SU-DHL-6 (cell line): ENCODE data around the gene CDK14.

ENCODE experiments used
- H2AFZ ChIP-seq: fragments of 200-600 bp; sonication (generic); 2 replicates; pipeline ENCODE4 v1.6.1; 2014; ENCODE audit warnings: low read depth, mild to moderate bottlenecking, moderate library complexity, mixed read lengths, antibody characterized with exemption, low read length; ENCODE audit not compliant: severe bottlenecking
- H3F3A ChIP-seq: fragments of 200-600 bp; shearing (Covaris generic); 2 replicates; pipeline ENCODE4 v1.6.0; 2016; ENCODE audit warnings: antibody characterized with exemption, mild to moderate bottlenecking; ENCODE audit not compliant: insufficient read depth
- H3K27ac ChIP-seq: fragments of 200-600 bp; sonication (generic); 2 replicates; pipeline ENCODE4 v1.5.1; 2016; ENCODE audit warnings: low read depth, mild to moderate bottlenecking, low read length, moderate library complexity, mixed read lengths
- H3K27me3 ChIP-seq: fragments of 200-600 bp; sonication (generic), shearing (Covaris generic); 2 replicates; pipeline ENCODE4 v1.6.0; 2014; ENCODE audit warnings: mild to moderate bottlenecking, low read length
- H3K36me3 ChIP-seq: fragments of 200-600 bp; sonication (generic); 2 replicates; pipeline ENCODE4 v1.6.1; 2014; ENCODE audit warnings: mild to moderate bottlenecking, low read length, mixed read lengths
- H3K4me2 ChIP-seq: fragments of 300-600, 200-600 bp; shearing (Covaris generic), sonication (generic); 2 replicates; pipeline ENCODE4 v1.6.0; 2014; ENCODE audit warnings: low read length, low read depth, mild to moderate bottlenecking; ENCODE audit not compliant: poor library complexity, severe bottlenecking
- H3K4me3 ChIP-seq: fragments of 200-600 bp; sonication (generic); 2 replicates; pipeline ENCODE4 v1.5.1; 2014; ENCODE audit warnings: antibody characterized with exemption, low read length, mild to moderate bottlenecking, mixed read lengths; ENCODE audit not compliant: insufficient read depth, poor library complexity, severe bottlenecking
- H3K79me2 ChIP-seq: fragments of 200-600 bp; sonication (generic); 2 replicates; pipeline ENCODE4 v1.6.1; 2014; ENCODE audit warnings: mild to moderate bottlenecking, low read length, moderate library complexity; ENCODE audit not compliant: insufficient read depth
- H3K9ac ChIP-seq: fragments of 200-600 bp; sonication (generic); 2 replicates; pipeline ENCODE4 v1.7.0; 2014; ENCODE audit warnings: mild to moderate bottlenecking, low read length
- H3K9me2 ChIP-seq: fragments of 200-600 bp; sonication (generic); replicated peaks from 2 replicates; pipeline ENCODE4 v1.6.1; 2014; ENCODE audit warnings: low read length; ENCODE audit not compliant: insufficient read depth
- H3K9me3 ChIP-seq: fragments of 200-600 bp; sonication (generic); 2 replicates; pipeline ENCODE4 v1.6.1; 2014; ENCODE audit warnings: low read length, mixed read lengths; ENCODE audit not compliant: insufficient read depth
- H4K20me1 ChIP-seq: fragments of 200-600 bp; sonication (generic); 2 replicates; pipeline ENCODE4 v1.6.1; 2014; ENCODE audit warnings: low read depth, mild to moderate bottlenecking, antibody characterized with exemption, low read length, moderate library complexity, mixed read lengths
- CTCF ChIP-seq: fragments of 200-600 bp; sonication (generic); IDR thresholded peaks from one replicate; pipeline ENCODE4 v1.5.1; 2017; ENCODE audit warnings: antibody characterized with exemption, mild to moderate bottlenecking, low read length, moderate library complexity; ENCODE audit not compliant: insufficient read depth, poor library complexity, severe bottlenecking
- EZH2phosphoT487 ChIP-seq: fragments of 200-600 bp; sonication (generic), shearing (Covaris generic); conservative IDR thresholded peaks from 2 replicates; pipeline ENCODE4 v1.6.1; 2018; ENCODE audit warnings: mild to moderate bottlenecking, antibody characterized with exemption, low read length, moderate library complexity, mixed read lengths

Gene CDK14

GRCh38 chr7:91088156-91088555, 492.0 kb downstream of the CDK14 start:
- Histone ChIP-seq H3K27ac (no peak overlapping the region), H3K27me3 (no peaks in the 10 kb centered on the region), H3F3A (peaks cover 9% of the 10 kb centered on the region), H3K9me3 (no peaks in the 10 kb centered on the region), H3K4me2 (no peak overlapping the region), H3K79me2 (no peaks in the 10 kb centered on the region), H4K20me1 (peaks cover 6% of the 10 kb centered on the region; the same call in 1 of the 2 replicates), H3K4me3 (no peak overlapping the region), H3K9me2 (no peaks in the 10 kb centered on the region), H3K9ac (no peak overlapping the region), H2AFZ (no peak overlapping the region), H3K36me3 (peaks cover 3% of the 10 kb centered on the region; the same call in 1 of the 2 replicates)
- no peak for TF ChIP-seq EZH2phosphoT487
- no peak for TF ChIP-seq CTCF

- Histone ChIP-seq H3K36me3 (peaks cover 4% of the 10 kb centered on the region; the same call in 1 of the 2 replicates), H3F3A (peaks cover 9% of the 10 kb centered on the region), H3K27ac (no peak overlapping the region), H4K20me1 (peaks cover 6% of the 10 kb centered on the region; the same call in 1 of the 2 replicates), H3K9me2 (no peaks in the 10 kb centered on the region), H3K4me2 (no peak overlapping the region), H3K9ac (no peak overlapping the region), H2AFZ (no peak overlapping the region), H3K27me3 (no peaks in the 10 kb centered on the region), H3K4me3 (no peak overlapping the region), H3K9me3 (no peaks in the 10 kb centered on the region), H3K79me2 (no peaks in the 10 kb centered on the region)
- TF ChIP-seq EZH2phosphoT487: no peak
These were observed 492.6 kb downstream of the CDK14 start for GRCh38 chr7:91088691-91089090.

- Histone ChIP-seq H3K9me2 (no peaks in the 10 kb centered on the region), H3K36me3 (peaks cover 4% of the 10 kb centered on the region; the same call in 1 of the 2 replicates), H3K9ac (no peak overlapping the region), H3K4me2 (peak overlapping the region; percentile 31), H3K9me3 (no peaks in the 10 kb centered on the region), H3K4me3 (no peak overlapping the region), H2AFZ (no peak overlapping the region), H3K79me2 (no peaks in the 10 kb centered on the region), H3K27me3 (no peaks in the 10 kb centered on the region), H3K27ac (no peak overlapping the region), H3F3A (peaks cover 9% of the 10 kb centered on the region), H4K20me1 (peaks cover 6% of the 10 kb centered on the region; the same call in 1 of the 2 replicates)
- TF ChIP-seq CTCF: peak; percentile 99
- TF ChIP-seq EZH2phosphoT487: no peak
These were observed 493.4 kb downstream of the CDK14 start for GRCh38 chr7:91089382-91089963.

GRCh38 chr7:91090684-91091083, 494.6 kb downstream of the CDK14 start:
- H3K27me3 ChIP-seq: no peaks in the 10 kb centered on the region
- H3F3A ChIP-seq: peaks cover 9% of the 10 kb centered on the region
- H3K36me3 ChIP-seq: peaks cover 4% of the 10 kb centered on the region; the same call in 1 of the 2 replicates
- no peak overlapping the region for H3K4me3 ChIP-seq
- no peaks in the 10 kb centered on the region for H3K9me2 ChIP-seq
- H3K27ac ChIP-seq: no peak overlapping the region
- no peaks in the 10 kb centered on the region for H3K79me2 ChIP-seq
- H3K9ac ChIP-seq: no peak overlapping the region
- H2AFZ ChIP-seq: no peak overlapping the region
- peaks cover 6% of the 10 kb centered on the region; the same call in 1 of the 2 replicates for H4K20me1 ChIP-seq
- no peak for TF ChIP-seq EZH2phosphoT487
- no peak for TF ChIP-seq CTCF
- H3K9me3 ChIP-seq: no peaks in the 10 kb centered on the region
- H3K4me2 ChIP-seq: no peak overlapping the region
